IPS DF 4.7 (cell line): ENCODE data around the gene ATP2C2.

Experiments
- DNase-seq: peaks from one replicate; pipeline ENCODE4 v3.0.0-alpha.2; 2013; ENCODE audit warnings: low spot score; ENCODE audit errors: extremely low read depth

Gene ATP2C2

GRCh38 chr16:84466692-84467091, 98.4 kb downstream of the ATP2C2 start:
- DNase-seq, result no peak

- no peak for DNase-seq
Observed at GRCh38 chr16:84467256-84467655, 98.9 kb downstream of the ATP2C2 start.

- no peak for DNase-seq
Observed at GRCh38 chr16:84467709-84468108, 99.4 kb downstream of the ATP2C2 start.

- DNase-seq, result no peak
Observed at GRCh38 chr16:84471316-84471715, 103.0 kb downstream of the ATP2C2 start.

- DNase-seq, result no peak
Observed at GRCh38 chr16:84471966-84472365, 103.6 kb downstream of the ATP2C2 start.

GRCh38 chr16:84475643-84476240, 107.4 kb downstream of the ATP2C2 start:
- DNase-seq, result no peak

- DNase-seq, result no peak
Observed at GRCh38 chr16:84476401-84476800, 108.1 kb downstream of the ATP2C2 start.

GRCh38 chr16:84477661-84478060, 109.3 kb downstream of the ATP2C2 start:
- DNase-seq, result no peak

GRCh38 chr16:84478172-84478947, 110.0 kb downstream of the ATP2C2 start:
- DNase-seq, result no peak

GRCh38 chr16:84479716-84480450, 111.5 kb downstream of the ATP2C2 start:
- no peak for DNase-seq

- no peak for DNase-seq
Observed at GRCh38 chr16:84481051-84481735, 112.9 kb downstream of the ATP2C2 start.

GRCh38 chr16:84482001-84482891, 113.9 kb downstream of the ATP2C2 start:
- no peak for DNase-seq

GRCh38 chr16:84482951-84483881, 114.9 kb downstream of the ATP2C2 start:
- DNase-seq, result no peak

GRCh38 chr16:84483882-84484565, 115.7 kb downstream of the ATP2C2 start:
- DNase-seq, result no peak

GRCh38 chr16:84484579-84485254, 116.4 kb downstream of the ATP2C2 start:
- DNase-seq, result no peak

GRCh38 chr16:84485255-84486010, 117.1 kb downstream of the ATP2C2 start:
- no peak for DNase-seq

GRCh38 chr16:84486126-84486525, 117.8 kb downstream of the ATP2C2 start:
- DNase-seq, result no peak
